K562 (cell line): ENCODE data around the gene FN1. TPM values are rescaled to one million over a fixed set of nuclear protein-coding genes. Genes with fewer than 3 reads are reported as not detected.

ENCODE experiments used
- ATAC-seq: fragments of 200-7000 bp; cut with Tn5 transposase; 3 replicates; pipeline ENCODE4 v1.9.1; 2020; ENCODE audit warnings: moderate library complexity
- BruUV-seq: library from RNA; stranded (reverse); fragments of 400-500 nt; replicated peaks from 2 replicates; lab custom pipeline; 2021; lab: Mats Ljungman, UMichigan
- CTCF ChIA-PET: fragments of 300-600 bp; formaldehyde crosslinking; extraction: SDS; loops from one replicate; lab custom pipeline; 2021; ENCODE audit warnings: low intra/inter-chr PET ratio; lab: Yijun Ruan, JAX
- POLR2A ChIA-PET: fragments of 300-600, 350-650 bp; sonication (Branson Sonifier 250); formaldehyde crosslinking; extraction: SDS; loops from one replicate; lab custom pipeline; 2021; ENCODE audit warnings: antibody characterized with exemption, inconsistent platforms; lab: Yijun Ruan, JAX
- DNase-seq, 4 experiments: peaks; one replicate each; pipeline versions ENCODE4 v3.0.0 to v3.0.0-alpha.2; 2011 to 2018; ENCODE audit warnings: low spot score in 3 of 4, mixed read lengths in 3 of 4; ENCODE audit errors: extremely low read depth in 1 of 4
- FAIRE-seq: peaks from 2 replicates; lab custom pipeline; 2011; peaks lifted over from hg19 to GRCh38; lab: Jason Lieb, UNC
- H2AFZ ChIP-seq: 2 replicates; pipeline ENCODE4 v1.6.0; 2011; ENCODE audit warnings: low read depth, low read length, control low read depth, inconsistent platforms
- H3K27ac ChIP-seq: fragments of 200-600 bp; 3 replicates; pipeline ENCODE4 v1.8.0; 2011; ENCODE audit warnings: low read depth, mild to moderate bottlenecking, control low read depth, inconsistent platforms, low read length, moderate library complexity, mixed read lengths; ENCODE audit errors: extremely low read depth
- H3K27me3 ChIP-seq, 2 experiments: fragments of 300-600 bp in 1 of 2; 2 replicates in 1 of 2; 3 replicates in 1 of 2; pipeline versions ENCODE4 v1.6.0 to v1.8.0; 2011; ENCODE audit warnings: inconsistent platforms in 2 of 2, low read length in 2 of 2, mild to moderate bottlenecking in 1 of 2, mixed read lengths in 1 of 2, moderate library complexity in 1 of 2; ENCODE audit not compliant: control insufficient read depth in 2 of 2, insufficient read depth in 2 of 2
- H3K36me3 ChIP-seq: fragments of 300-600 bp; 3 replicates; pipeline ENCODE4 v1.8.0; 2011; ENCODE audit warnings: mild to moderate bottlenecking, low read length, inconsistent platforms; ENCODE audit not compliant: control insufficient read depth, insufficient read depth
- H3K4me1 ChIP-seq, 2 experiments: fragments of 200-600 bp in 1 of 2; replicated peaks in 1 of 2; 2 replicates in 1 of 2; 3 replicates in 1 of 2; pipeline versions ENCODE4 v1.5.1 to v1.8.0; 2011; ENCODE audit warnings: inconsistent platforms in 2 of 2, low read length in 2 of 2, mild to moderate bottlenecking in 1 of 2, mixed read lengths in 1 of 2, moderate library complexity in 1 of 2; ENCODE audit not compliant: control insufficient read depth in 2 of 2, insufficient read depth in 2 of 2
- H3K4me2 ChIP-seq: 2 replicates; pipeline ENCODE4 v1.6.1; 2011; ENCODE audit warnings: low read length, control low read depth, inconsistent platforms, mixed read lengths; ENCODE audit not compliant: insufficient read depth
- H3K4me3 ChIP-seq: fragments of 200-600 bp; sonication (generic), shearing (Covaris generic); 2 replicates; pipeline ENCODE4 v1.5.1; 2016; ENCODE audit warnings: control low read depth, inconsistent platforms
- H3K79me2 ChIP-seq: fragments of 200-600 bp; 3 replicates; pipeline ENCODE4 v1.8.0; 2011; ENCODE audit warnings: low read length, inconsistent platforms; ENCODE audit not compliant: control insufficient read depth, insufficient read depth
- H3K9ac ChIP-seq, 2 experiments: 2 replicates each; pipeline versions ENCODE4 v1.6.0 to v1.6.1; 2011; ENCODE audit warnings: low read depth in 2 of 2, low read length in 2 of 2, control low read depth in 1 of 2, inconsistent platforms in 1 of 2, mild to moderate bottlenecking in 1 of 2, mixed read lengths in 1 of 2; ENCODE audit not compliant: insufficient read depth in 1 of 2
- H3K9me1 ChIP-seq: one replicate; pipeline ENCODE4 v1.6.0; 2011; ENCODE audit warnings: inconsistent platforms, mild to moderate bottlenecking, low read length, moderate library complexity; ENCODE audit not compliant: control insufficient read depth, insufficient read depth
- H3K9me3 ChIP-seq: replicated peaks from 2 replicates; pipeline ENCODE4 v1.5.1; 2011; ENCODE audit warnings: low read depth, low read length, inconsistent platforms; ENCODE audit not compliant: control insufficient read depth, insufficient read depth
- H4K20me1 ChIP-seq: replicated peaks from 2 replicates; pipeline ENCODE4 v1.6.1; 2011; ENCODE audit warnings: low read length, inconsistent platforms, mixed read lengths; ENCODE audit not compliant: control insufficient read depth, insufficient read depth
- MYNN ChIP-seq, 2 experiments: sonication (generic); formaldehyde crosslinking in 1 of 2; IDR thresholded peaks; 2 replicates each; pipeline versions ENCODE4 v1.5.0 to v1.6.1; 2016 to 2020; ENCODE audit warnings: antibody characterized with exemption in 1 of 2, missing genetic modification reagents in 1 of 2
- SAFB ChIP-seq: fragments of 200-400 bp; formaldehyde crosslinking; IDR thresholded peaks from 2 replicates; pipeline ENCODE4 v1.6.1; 2017; ENCODE audit warnings: low read depth, low read length, borderline replicate concordance
- ZC3H11A ChIP-seq: IDR thresholded peaks from 2 replicates; pipeline ENCODE4 v1.6.1; 2012; ENCODE audit warnings: low read depth, low read length, improper control_type of control experiment
- ZNF24 ChIP-seq: fragments of 450-650 bp; IDR thresholded peaks from 2 replicates; pipeline ENCODE4 v1.6.1; 2016
- WGBS: fragments of 100-300 bp; shearing (Covaris generic); methylation state at CpG from one replicate; pipeline ENCODE4 v1.1.6; 2016; ENCODE audit warnings: low coverage, mixed read lengths; ENCODE audit not compliant: insufficient coverage; ENCODE audit errors: missing lambda C conversion rate; 5-methylcytosine and 5-hydroxymethylcytosine counted together
- in situ Hi-C: fragments of 300-500 bp; cut with MboI; formaldehyde crosslinking; loops from 4 replicates; pipeline ENCODE4 v1.15.0; 2018; ENCODE audit warnings: inconsistent platforms, mixed read lengths
- intact Hi-C: fragments of 100-400 bp; cut with micrococcal nuclease; formaldehyde crosslinking; loops from 2 replicates; pipeline ENCODE4 v1.14.2; 2022
- polyA plus RNA-seq, 8 experiments: library from polyadenylated mRNA; depleted of rRNA in 4 of 8; stranded (reverse) in 5 of 8; unstranded in 3 of 8; fragments of >200 nt; fragmentation: Nextera tagmentation in 2 of 8; fragmentation: Illumina TruSeq in 1 of 8; extraction: Ambion mirVana in 2 of 8; extraction: Trizol in 1 of 8; gene quantifications; 2 replicates each; pipeline versions ENCODE4 v1.2.1 to v1.2.3, GENCODE V29; 2011 to 2014; ENCODE audit warnings: inconsistent platforms in 1 of 8, missing spikeins in 1 of 8
- total RNA-seq, 7 experiments: library from RNA; depleted of rRNA in 6 of 7; stranded (reverse); fragments of >200 nt in 6 of 7; fragmentation: Illumina TruSeq in 2 of 7; extraction: Trizol in 2 of 7; gene quantifications; 2 replicates each; pipeline versions ENCODE4 v1.2.1 to v1.2.3, GENCODE V29; 2011 to 2021; ENCODE audit warnings: low replicate concordance in 1 of 7
- TF ChIP-seq, protein P1 (sequence below): fragments of 450-650 bp; conservative IDR thresholded peaks from 2 replicates; pipeline ENCODE4 v1.6.1; 2016; ENCODE audit warnings: missing genetic modification characterization, low read depth, mild to moderate bottlenecking, control low read depth, missing compliant biosample characterization

FN1 gene
- total and polyA plus RNA-seq, 9 of the 15 experiments (the other 6 are each of a cell fraction or from before 2014, with no cell fraction given): 7.4 to 19.1 (median 11.2) TPM

DNA sequence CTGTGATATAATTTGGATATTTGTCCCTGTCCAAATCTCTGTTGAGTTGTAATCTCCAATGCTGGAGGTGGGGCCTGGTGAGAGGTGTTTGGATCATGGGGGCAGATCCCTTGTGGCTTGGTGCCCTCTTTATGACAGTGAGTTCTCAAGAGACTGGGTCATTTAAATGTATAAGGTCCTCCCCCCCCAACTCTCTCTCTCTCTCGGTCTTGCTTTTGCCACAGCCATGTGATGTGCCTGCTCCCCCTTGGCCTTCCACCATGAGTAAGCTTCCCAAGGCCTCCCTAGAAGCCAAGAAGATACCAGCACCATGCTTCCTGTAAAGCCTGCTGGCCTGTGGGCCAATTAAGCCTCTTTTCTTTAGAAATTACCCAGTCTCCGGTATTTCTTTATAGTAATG, 58.6 kb downstream of the FN1 start:
- in situ Hi-C loops (no loop called here), intact Hi-C loops (no loop called here)
- Histone ChIP-seq H3K27ac (no peak overlapping the region), H3K9ac (no peak overlapping the region), H3K4me1 (no peaks in the 10 kb centered on the region), H3K4me3 (no peak overlapping the region), H3K4me2 (no peak overlapping the region), H3K9me3 (no peaks in the 10 kb centered on the region), H3K27me3 (no peaks in the 10 kb centered on the region), H3K79me2 (no peaks in the 10 kb centered on the region), H3K9me1 (no peaks in the 10 kb centered on the region), H2AFZ (no peak overlapping the region), H3K36me3 (peaks cover 11% of the 10 kb centered on the region; the same call in 2 of the 3 replicates), H4K20me1 (no peaks in the 10 kb centered on the region)
- BruUV-seq: no TSS peak
- TF ChIP-seq ZC3H11A (no peak), ZNF24 (no peak), SAFB (no peak), MYNN (IDR thresholded peaks at IDR 0.05) (no peak), MYNN (CRISPR knock-in tag; IDR thresholded peaks at IDR 0.05) (no peak)
- TF ChIP-seq, protein P1, sequence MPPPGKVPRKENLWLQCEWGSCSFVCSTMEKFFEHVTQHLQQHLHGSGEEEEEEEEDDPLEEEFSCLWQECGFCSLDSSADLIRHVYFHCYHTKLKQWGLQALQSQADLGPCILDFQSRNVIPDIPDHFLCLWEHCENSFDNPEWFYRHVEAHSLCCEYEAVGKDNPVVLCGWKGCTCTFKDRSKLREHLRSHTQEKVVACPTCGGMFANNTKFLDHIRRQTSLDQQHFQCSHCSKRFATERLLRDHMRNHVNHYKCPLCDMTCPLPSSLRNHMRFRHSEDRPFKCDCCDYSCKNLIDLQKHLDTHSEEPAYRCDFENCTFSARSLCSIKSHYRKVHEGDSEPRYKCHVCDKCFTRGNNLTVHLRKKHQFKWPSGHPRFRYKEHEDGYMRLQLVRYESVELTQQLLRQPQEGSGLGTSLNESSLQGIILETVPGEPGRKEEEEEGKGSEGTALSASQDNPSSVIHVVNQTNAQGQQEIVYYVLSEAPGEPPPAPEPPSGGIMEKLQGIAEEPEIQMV (tag): no peak
- 89% methylated on average over 2 of the region's 2 CpGs for WGBS
- no peak for ATAC-seq
- POLR2A ChIA-PET: no interaction called here
- CTCF ChIA-PET: no interaction called here
- DNase-seq: no peak
- no peak for FAIRE-seq
